ENCODE measurements around the gene POFUT1.

DNA sequence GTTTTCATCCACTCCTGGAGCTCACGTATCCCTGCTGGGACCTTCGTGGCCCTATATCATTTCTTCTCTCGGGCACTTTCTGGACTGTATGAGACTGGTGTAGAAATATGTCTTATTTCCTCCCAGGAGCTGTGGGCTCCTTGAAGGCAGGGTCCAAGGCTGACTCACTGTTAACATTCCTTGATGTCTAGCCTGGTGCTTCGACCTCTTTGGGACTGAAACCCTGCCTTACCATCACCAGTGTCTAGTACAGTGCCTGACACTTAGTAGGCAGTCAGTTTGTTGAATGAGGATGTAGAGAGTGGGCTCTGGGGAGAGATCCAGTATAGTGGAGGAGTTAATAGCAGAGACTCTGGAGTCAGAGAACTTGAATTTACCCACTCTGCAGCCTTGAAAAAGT is 23.6 kb downstream of the POFUT1 start:
- TF ChIP-seq, protein P1, sequence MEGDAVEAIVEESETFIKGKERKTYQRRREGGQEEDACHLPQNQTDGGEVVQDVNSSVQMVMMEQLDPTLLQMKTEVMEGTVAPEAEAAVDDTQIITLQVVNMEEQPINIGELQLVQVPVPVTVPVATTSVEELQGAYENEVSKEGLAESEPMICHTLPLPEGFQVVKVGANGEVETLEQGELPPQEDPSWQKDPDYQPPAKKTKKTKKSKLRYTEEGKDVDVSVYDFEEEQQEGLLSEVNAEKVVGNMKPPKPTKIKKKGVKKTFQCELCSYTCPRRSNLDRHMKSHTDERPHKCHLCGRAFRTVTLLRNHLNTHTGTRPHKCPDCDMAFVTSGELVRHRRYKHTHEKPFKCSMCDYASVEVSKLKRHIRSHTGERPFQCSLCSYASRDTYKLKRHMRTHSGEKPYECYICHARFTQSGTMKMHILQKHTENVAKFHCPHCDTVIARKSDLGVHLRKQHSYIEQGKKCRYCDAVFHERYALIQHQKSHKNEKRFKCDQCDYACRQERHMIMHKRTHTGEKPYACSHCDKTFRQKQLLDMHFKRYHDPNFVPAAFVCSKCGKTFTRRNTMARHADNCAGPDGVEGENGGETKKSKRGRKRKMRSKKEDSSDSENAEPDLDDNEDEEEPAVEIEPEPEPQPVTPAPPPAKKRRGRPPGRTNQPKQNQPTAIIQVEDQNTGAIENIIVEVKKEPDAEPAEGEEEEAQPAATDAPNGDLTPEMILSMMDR (IDR thresholded peaks at IDR 0.05), result no peak
- TF ChIP-seq POLR2A (IDR thresholded peaks at IDR 0.05), result no peak
